ENCODE measurements around the gene PPP1R2B.

DNA sequence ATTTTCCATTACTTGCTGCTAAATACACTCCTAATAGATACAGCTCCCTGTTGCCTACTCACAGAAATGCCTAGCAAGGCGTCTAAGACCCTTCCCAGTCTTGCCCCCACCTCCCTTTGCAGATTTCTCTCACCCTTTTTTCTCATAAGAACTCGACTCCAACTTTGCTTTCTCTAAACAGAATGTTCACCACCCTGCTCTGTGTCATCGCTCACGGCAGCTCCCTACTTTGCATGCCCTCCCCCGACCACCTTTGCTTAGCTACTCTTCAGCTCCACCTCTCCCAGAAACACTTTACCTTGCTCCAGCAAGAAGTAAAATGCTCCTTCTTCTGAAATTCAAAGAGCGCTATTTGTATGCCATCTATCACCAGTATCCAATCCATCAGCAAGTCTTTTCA is 15.2 kb upstream of the PPP1R2B start:
- TF ChIP-seq REST (IDR thresholded peaks at IDR 0.05): no peak
- no peak for TF ChIP-seq RAD21 (conservative IDR thresholded peaks at IDR 0.05 in 1 of 2, IDR thresholded peaks at IDR 0.05 in 1 of 2)
- TF ChIP-seq, protein P1, sequence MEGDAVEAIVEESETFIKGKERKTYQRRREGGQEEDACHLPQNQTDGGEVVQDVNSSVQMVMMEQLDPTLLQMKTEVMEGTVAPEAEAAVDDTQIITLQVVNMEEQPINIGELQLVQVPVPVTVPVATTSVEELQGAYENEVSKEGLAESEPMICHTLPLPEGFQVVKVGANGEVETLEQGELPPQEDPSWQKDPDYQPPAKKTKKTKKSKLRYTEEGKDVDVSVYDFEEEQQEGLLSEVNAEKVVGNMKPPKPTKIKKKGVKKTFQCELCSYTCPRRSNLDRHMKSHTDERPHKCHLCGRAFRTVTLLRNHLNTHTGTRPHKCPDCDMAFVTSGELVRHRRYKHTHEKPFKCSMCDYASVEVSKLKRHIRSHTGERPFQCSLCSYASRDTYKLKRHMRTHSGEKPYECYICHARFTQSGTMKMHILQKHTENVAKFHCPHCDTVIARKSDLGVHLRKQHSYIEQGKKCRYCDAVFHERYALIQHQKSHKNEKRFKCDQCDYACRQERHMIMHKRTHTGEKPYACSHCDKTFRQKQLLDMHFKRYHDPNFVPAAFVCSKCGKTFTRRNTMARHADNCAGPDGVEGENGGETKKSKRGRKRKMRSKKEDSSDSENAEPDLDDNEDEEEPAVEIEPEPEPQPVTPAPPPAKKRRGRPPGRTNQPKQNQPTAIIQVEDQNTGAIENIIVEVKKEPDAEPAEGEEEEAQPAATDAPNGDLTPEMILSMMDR (IDR thresholded peaks at IDR 0.05): no peak
- no peak for TF ChIP-seq POLR2A (IDR thresholded peaks at IDR 0.05; ENCODE audit: low read length)
- TF ChIP-seq HOXB5 (CRISPR knock-in tag; IDR thresholded peaks at IDR 0.05): no peak
- no peak for TF ChIP-seq CEBPB (IDR thresholded peaks at IDR 0.05)
- no peak for TF ChIP-seq PBX3 (IDR thresholded peaks at IDR 0.05)

Measured in A549 (cell line).